GM12878 (cell line): ENCODE data around the gene COX5A. TPM values are rescaled to one million over a fixed set of nuclear protein-coding genes. Genes with fewer than 3 reads are reported as not detected.

Source experiments
- ATAC-seq: fragments of 200-7000 bp; cut with Tn5 transposase; 3 replicates; pipeline ENCODE4 v1.9.1; 2020; ENCODE audit warnings: mild to moderate bottlenecking, moderate library complexity
- BruUV-seq: library from RNA; stranded (reverse); fragments of 400-500 nt; replicated peaks from 2 replicates; lab custom pipeline; 2021; lab: Mats Ljungman, UMichigan
- CTCF ChIA-PET: fragments of 300-600 bp; sonication (Branson Sonifier 250); formaldehyde crosslinking; extraction: SDS; loops from one replicate; lab custom pipeline; 2021; ENCODE audit warnings: inconsistent platforms; lab: Yijun Ruan, JAX
- POLR2A ChIA-PET: fragments of 350-600 bp; formaldehyde crosslinking; extraction: SDS; loops from one replicate; lab custom pipeline; 2021; ENCODE audit warnings: inconsistent platforms; lab: Charles Lee
- RAD21 ChIA-PET: fragments of 300-600 bp; sonication (Branson Sonifier 250); formaldehyde crosslinking; loops from one replicate; lab custom pipeline; 2023; ENCODE audit warnings: antibody characterized with exemption; ENCODE audit not compliant: unreplicated experiment; lab: Charles Lee
- SMC1A ChIA-PET: fragments of 300-600 bp; sonication (Branson Sonifier 250); formaldehyde crosslinking; loops from one replicate; lab custom pipeline; 2023; ENCODE audit not compliant: unreplicated experiment, uncharacterized antibody; lab: Charles Lee
- DNase-seq: peaks from one replicate; pipeline ENCODE4 v3.0.0-alpha.2; 2011; ENCODE audit warnings: low read depth, low spot score
- FAIRE-seq: peaks from 3 replicates; lab custom pipeline; 2011; peaks lifted over from hg19 to GRCh38; lab: Jason Lieb, UNC
- H2AFZ ChIP-seq: 2 replicates; pipeline ENCODE4 v1.6.0; 2011; ENCODE audit warnings: low read depth, low read length, control low read depth; ENCODE audit not compliant: control insufficient read depth
- H3K27ac ChIP-seq: 2 replicates; pipeline ENCODE4 v1.5.1; 2011; ENCODE audit warnings: control low read depth; ENCODE audit not compliant: control insufficient read depth, insufficient read depth
- H3K27me3 ChIP-seq, 2 experiments: replicated peaks in 1 of 2; 2 replicates each; pipeline versions ENCODE4 v1.6.0 to v1.6.1; 2011; ENCODE audit warnings: low read length in 1 of 2; ENCODE audit not compliant: control insufficient read depth in 2 of 2, insufficient read depth in 2 of 2
- H3K36me3 ChIP-seq, 2 experiments: 2 replicates each; pipeline ENCODE4 v1.5.1; 2011; ENCODE audit warnings: low read length in 1 of 2; ENCODE audit not compliant: control insufficient read depth in 2 of 2, insufficient read depth in 2 of 2
- H3K4me1 ChIP-seq: 2 replicates; pipeline ENCODE4 v1.6.1; 2011; ENCODE audit warnings: mild to moderate bottlenecking, low read length, moderate library complexity, mixed read lengths; ENCODE audit not compliant: control insufficient read depth, insufficient read depth
- H3K4me2 ChIP-seq: 2 replicates; pipeline ENCODE4 v1.6.0; 2011; ENCODE audit warnings: control low read depth; ENCODE audit not compliant: control insufficient read depth, insufficient read depth
- H3K4me3 ChIP-seq: fragments of 200-600 bp; sonication (generic); 2 replicates; pipeline ENCODE4 v1.5.1; 2016
- H3K79me2 ChIP-seq: 2 replicates; pipeline ENCODE4 v1.6.0; 2011; ENCODE audit warnings: low read length; ENCODE audit not compliant: control insufficient read depth, insufficient read depth
- H3K9ac ChIP-seq: 2 replicates; pipeline ENCODE4 v1.8.0; 2011; ENCODE audit warnings: low read length, control low read depth, mixed read lengths; ENCODE audit not compliant: control insufficient read depth, insufficient read depth
- H3K9me3 ChIP-seq: replicated peaks from 3 replicates; pipeline ENCODE4 v1.5.1; 2011; ENCODE audit warnings: mild to moderate bottlenecking, low read length; ENCODE audit not compliant: control insufficient read depth, insufficient read depth
- H4K20me1 ChIP-seq: 2 replicates; pipeline ENCODE4 v1.6.0; 2011; ENCODE audit not compliant: control insufficient read depth, insufficient read depth
- BCL11A ChIP-seq: IDR thresholded peaks from 2 replicates; pipeline ENCODE4 v1.6.1; 2011; ENCODE audit warnings: low read depth, low read length
- EED ChIP-seq: sonication (generic); IDR thresholded peaks from 2 replicates; pipeline ENCODE4 v1.6.1; 2016; ENCODE audit warnings: antibody characterized with exemption, low read depth
- HDGF ChIP-seq: fragments of 450-650 bp; IDR thresholded peaks from 2 replicates; pipeline ENCODE4 v1.6.1; 2016; ENCODE audit warnings: antibody characterized with exemption
- IKZF1 ChIP-seq: fragments of 450-650 bp; conservative IDR thresholded peaks from 2 replicates; pipeline ENCODE4 v1.6.1; 2017; ENCODE audit warnings: antibody characterized with exemption, mild to moderate bottlenecking
- NR2F1 ChIP-seq: fragments of 450-650 bp; conservative IDR thresholded peaks from 2 replicates; pipeline ENCODE4 v1.6.1; 2017; ENCODE audit warnings: mild to moderate bottlenecking
- SUZ12 ChIP-seq: fragments of 200-600 bp; sonication (generic); IDR thresholded peaks from one replicate; pipeline ENCODE4 v1.6.1; 2018; ENCODE audit warnings: antibody characterized with exemption, mild to moderate bottlenecking; ENCODE audit not compliant: unreplicated experiment
- WGBS: methylation state at CpG from one replicate; pipeline ENCODE4 v1.1.6; 2016; ENCODE audit warnings: low lambda C conversion rate; ENCODE audit not compliant: insufficient replicate concordance, insufficient coverage; ENCODE audit errors: missing lambda C conversion rate; 5-methylcytosine and 5-hydroxymethylcytosine counted together
- in situ Hi-C: fragments of 300-500 bp; cut with MboI; formaldehyde crosslinking; loops from 9 replicates; pipeline ENCODE4 v1.14.3; 2018; ENCODE audit warnings: mixed read lengths
- intact Hi-C: fragments of 100-400 bp; cut with micrococcal nuclease; formaldehyde crosslinking; loops from one replicate; pipeline ENCODE4 v1.14.2; 2022; ENCODE audit not compliant: unreplicated experiment
- polyA plus RNA-seq, 11 experiments: library from polyadenylated mRNA; depleted of rRNA in 4 of 11; unstranded in 6 of 11; stranded (reverse) in 5 of 11; fragments of >200 nt; fragmentation: Nextera tagmentation in 4 of 11; fragmentation: Illumina TruSeq in 1 of 11; extraction: Ambion mirVana in 4 of 11; extraction: Trizol in 1 of 11; gene quantifications; 1 replicate in 1 of 11; 2 replicates in 10 of 11; pipeline versions ENCODE4 v1.2.1 to v1.2.3, GENCODE V29; 2011 to 2016; ENCODE audit warnings: inconsistent platforms in 2 of 11, missing spikeins in 2 of 11, low read depth in 1 of 11
- total RNA-seq, 4 experiments: library from RNA; depleted of rRNA in 3 of 4; stranded (reverse); fragments of >200 nt in 3 of 4; fragmentation: Illumina TruSeq in 1 of 4; extraction: Trizol in 1 of 4; gene quantifications; 2 replicates each; pipeline versions ENCODE4 v1.2.1 to v1.2.3, GENCODE V29; 2013 to 2021

Gene COX5A
- total and polyA plus RNA-seq, 10 of the 15 experiments (the other 5 are each of a cell fraction or from before 2014, with no cell fraction given), result 84.5 to 1,218 (median 392) TPM

GRCh38 chr15:74958908-74959585 lies 21.2 kb upstream of the COX5A start:
- Histone ChIP-seq H3K36me3 (no peaks in the 10 kb centered on the region), H3K9ac (no peak overlapping the region), H3K4me2 (0 out of 2 replicates have a peak overlapping the region, but pooled peaks have one; percentile 18), H2AFZ (no peak overlapping the region), H4K20me1 (no peaks in the 10 kb centered on the region), H3K9me3 (no peaks in the 10 kb centered on the region), H3K27me3 (peaks cover 8 to 17% of the 10 kb centered on the region in 2 experiments), H3K27ac (no peak overlapping the region), H3K4me1 (peaks cover 30% of the 10 kb centered on the region), H3K79me2 (no peaks in the 10 kb centered on the region; the same call in 1 of the 2 replicates), H3K4me3 (peak overlapping the region; percentile 44; the same call in 1 of the 2 replicates)
- ATAC-seq (no peak), FAIRE-seq (no peak), DNase-seq (no peak)
- in situ Hi-C loops, result no loop called here
- intact Hi-C loops, result loop anchor here (5.0 kb wide), 2 partner anchors 48 to 243 kb away; partner anchors contain the start of gene C15orf39
- BruUV-seq, result no TSS peak
- RAD21 ChIA-PET, result interaction anchor here (1.0 kb wide), 1 partner anchor 8 kb away, joined by 3 read pairs; no protein-coding TSS in a partner anchor
- SMC1A ChIA-PET, result interaction anchor here (0.9 to 2.7 kb wide), 3 partner anchors 8 to 224 kb away, joined by 3 to 6 read pairs (median 3); no protein-coding TSS in a partner anchor
- CTCF ChIA-PET, result interaction anchor here (3.7 kb wide), 1 partner anchor 8 kb away, joined by 24 read pairs; no protein-coding TSS in a partner anchor
- TF ChIP-seq EED, result 0 out of 2 replicates have a peak, but pooled peaks have one; percentile 20
- 0 out of 2 replicates have a peak, but pooled peaks have one; percentile 17 for TF ChIP-seq NR2F1
- TF ChIP-seq HDGF, result no peak
- WGBS, result 21% methylated on average over 36 of the region's 47 CpGs
- POLR2A ChIA-PET, result no interaction called here

GRCh38 chr15:74958320-74958907 lies 20.5 kb upstream of the COX5A start:
- RAD21 ChIA-PET, result interaction anchor here (0.7 to 1.6 kb wide), 2 partner anchors 160 to 190 kb away, joined by 3 read pairs; no protein-coding TSS in a partner anchor
- DNase-seq (no peak), FAIRE-seq (no peak)
- in situ Hi-C loops, result no loop called here
- peaks cover 8 to 17% of the 10 kb centered on the region in 2 experiments for H3K27me3 ChIP-seq
- no peak overlapping the region for H3K9ac ChIP-seq
- no peak overlapping the region for H2AFZ ChIP-seq
- intact Hi-C loops, result loop anchor here (5.0 kb wide), 2 partner anchors 49 to 244 kb away; partner anchors contain the start of gene C15orf39
- H3K4me1 ChIP-seq, result peaks cover 30% of the 10 kb centered on the region
- H3K9me3 ChIP-seq, result no peaks in the 10 kb centered on the region
- CTCF ChIA-PET, result interaction anchor here (1.9 kb wide), 1 partner anchor 27 kb away, joined by 6 read pairs; no protein-coding TSS in a partner anchor
- TF ChIP-seq IKZF1 (0 out of 2 replicates have a peak, but pooled peaks have one; percentile 30), BCL11A (no peak), SUZ12 (peak; percentile 86)
- TF ChIP-seq, all 136 proteins: peak for 2
- Histone ChIP-seq H3K79me2 (no peaks in the 10 kb centered on the region; the same call in 1 of the 2 replicates), H3K4me3 (peak overlapping the region; percentile 44; the same call in 1 of the 2 replicates), H4K20me1 (no peaks in the 10 kb centered on the region), H3K36me3 (no peaks in the 10 kb centered on the region), H3K27ac (no peak overlapping the region), H3K4me2 (peak overlapping the region; percentile 44)
- ChIA-PET POLR2A (no interaction called here), SMC1A (interaction anchor here (0.9 to 1.3 kb wide), 2 partner anchors 21 to 223 kb away, joined by 3 read pairs; no protein-coding TSS in a partner anchor)
- peak; percentile 23 for ATAC-seq
- WGBS, result 17% methylated on average over 26 of the region's 28 CpGs
- BruUV-seq, result no TSS peak
